ENCODE results near the gene CST6. TPM values are rescaled to one million over a fixed set of nuclear protein-coding genes. Genes with fewer than 3 reads are reported as not detected.
"Not testable (repeated sequence)": the region's sequence is repeated elsewhere in the genome, so short reads cannot be mapped to it uniquely, and the experiment has no call there.

CST6 gene
- total RNA-seq, 1 donor from 2014 or later = not detected

- ATAC-seq (no peak), DNase-seq (ENCODE audit: low spot score) (no peak)
Observed at GRCh38 chr11:66012946-66013761, 1.3 kb downstream of the CST6 start.

GRCh38 chr11:66013762-66014100, 1.9 kb downstream of the CST6 start:
- DNase-seq (ENCODE audit: low spot score) = no peak
- ATAC-seq = no peak

GRCh38 chr11:66014804-66015453, 3.1 kb downstream of the CST6 start:
- DNase-seq (ENCODE audit: low spot score) (no peak), ATAC-seq (no peak)

GRCh38 chr11:66015454-66015881, 3.7 kb downstream of the CST6 start:
- ATAC-seq (no peak), DNase-seq (ENCODE audit: low spot score) (no peak)

- DNase-seq (ENCODE audit: low spot score) = no peak
- ATAC-seq = no peak
Observed at GRCh38 chr11:66015936-66016792, 4.4 kb downstream of the CST6 start.

GRCh38 chr11:66016793-66017177, 5.0 kb downstream of the CST6 start:
- ATAC-seq (no peak), DNase-seq (ENCODE audit: low spot score) (no peak)

- ATAC-seq = no peak
- DNase-seq (ENCODE audit: low spot score) = no peak
Observed at GRCh38 chr11:66017321-66017720, 5.5 kb downstream of the CST6 start.

- ATAC-seq (no peak), DNase-seq (ENCODE audit: low spot score) (no peak)
Observed at GRCh38 chr11:66020212-66020611, 8.4 kb downstream of the CST6 start.

GRCh38 chr11:66020618-66021357, 9.0 kb downstream of the CST6 start:
- DNase-seq (ENCODE audit: low spot score) (no peak), ATAC-seq (no peak)

GRCh38 chr11:66022401-66023185, 10.8 kb downstream of the CST6 start:
- DNase-seq (ENCODE audit: low spot score) (peak; percentile 64), ATAC-seq (peak; percentile 97)

GRCh38 chr11:66023186-66023440, 11.3 kb downstream of the CST6 start:
- not testable (repeated sequence) for ATAC-seq; DNase-seq (ENCODE audit: low spot score)

- DNase-seq (ENCODE audit: low spot score) (no peak), ATAC-seq (no peak)
Observed at GRCh38 chr11:66026017-66026529, 14.3 kb downstream of the CST6 start, which contains the start of gene CATSPER1. TSS of gene CATSPER1 (minus strand) at chr11:66026479. CDS start at chr11:66026379, 100 bp downstream.

GRCh38 chr11:66032957-66033735, 21.3 kb downstream of the CST6 start:
- no peak for ATAC-seq
- DNase-seq (ENCODE audit: low spot score) = no peak

GRCh38 chr11:66035653-66036333, 24.0 kb downstream of the CST6 start:
- no peak for ATAC-seq
- no peak for DNase-seq (ENCODE audit: low spot score)

GRCh38 chr11:66036334-66036710, 24.5 kb downstream of the CST6 start:
- ATAC-seq = no peak
- no peak for DNase-seq (ENCODE audit: low spot score)

- DNase-seq (ENCODE audit: low spot score) (no peak), ATAC-seq (no peak)
Observed at GRCh38 chr11:66037327-66037726, 25.5 kb downstream of the CST6 start.

- no peak for DNase-seq (ENCODE audit: low spot score)
- ATAC-seq = no peak
Observed at GRCh38 chr11:66039765-66040164, 28.0 kb downstream of the CST6 start.

GRCh38 chr11:66042227-66042995, 30.6 kb downstream of the CST6 start:
- ATAC-seq (no peak), DNase-seq (ENCODE audit: low spot score) (no peak)
